Fibroblast of skin of scalp (primary cell): ENCODE results near the gene DHRS4L2. TPM values are rescaled to one million over a fixed set of nuclear protein-coding genes. Genes with fewer than 3 reads are reported as not detected.
"Not testable (repeated sequence)": the region's sequence is repeated elsewhere in the genome, so short reads cannot be mapped to it uniquely, and the experiment has no call there.

Experiments
- DNase-seq: peaks from one replicate; pipeline ENCODE4 v3.0.0-alpha.2; 2013
- polyA plus RNA-seq, 2 experiments: library from polyadenylated mRNA; unstranded; fragments of 120-200 nt; gene quantifications; one replicate each; pipeline ENCODE4 v1.2.1, GENCODE V29; 2013; ENCODE audit not compliant: insufficient read length in 2 of 2

Gene DHRS4L2
- 20.4 TPM for polyA plus RNA-seq (2013, experiment 1 of 2; ENCODE audit: insufficient read length)
- 22.7 TPM for polyA plus RNA-seq (2013, experiment 2 of 2; ENCODE audit: insufficient read length)

GRCh38 chr14:23988607-23989363 lies at the start of gene DHRS4L2:
Gene DHRS4L2, plus strand, starts transcription at chr14:23988929. Its CDS starts 19 bp downstream, at chr14:23988948.
- peak; percentile 50 for DNase-seq

- DNase-seq = no peak
Measured at GRCh38 chr14:23939607-23940326, 49.0 kb upstream of the DHRS4L2 start.

GRCh38 chr14:23941230-23941629 lies 47.5 kb upstream of the DHRS4L2 start:
- DNase-seq = no peak

GRCh38 chr14:23941669-23942068 lies 47.1 kb upstream of the DHRS4L2 start:
- DNase-seq = no peak

- DNase-seq = no peak
Measured at GRCh38 chr14:23942587-23942986, 46.1 kb upstream of the DHRS4L2 start.

GRCh38 chr14:23949069-23949468 lies 39.7 kb upstream of the DHRS4L2 start:
- DNase-seq = not testable (repeated sequence)

GRCh38 chr14:23950411-23951135 lies 38.2 kb upstream of the DHRS4L2 start:
- no peak for DNase-seq

GRCh38 chr14:23951136-23951466 lies 37.6 kb upstream of the DHRS4L2 start:
- DNase-seq = not testable (repeated sequence)

- no peak for DNase-seq
Measured at GRCh38 chr14:23951590-23952201, 37.0 kb upstream of the DHRS4L2 start.

- DNase-seq = not testable (repeated sequence)
Measured at GRCh38 chr14:23953116-23953463, 35.6 kb upstream of the DHRS4L2 start.

GRCh38 chr14:23953464-23954278 lies 35.1 kb upstream of the DHRS4L2 start, which contains the start of gene DHRS4:
Gene DHRS4, plus strand, starts transcription at chr14:23953770. Its CDS starts 19 bp downstream, at chr14:23953789.
- peak; percentile 82 for DNase-seq

GRCh38 chr14:23954279-23954614 lies 34.5 kb upstream of the DHRS4L2 start:
- not testable (repeated sequence) for DNase-seq

- not testable (repeated sequence) for DNase-seq
Measured at GRCh38 chr14:23954965-23955364, 33.8 kb upstream of the DHRS4L2 start.

- DNase-seq = not testable (repeated sequence)
Measured at GRCh38 chr14:23955811-23956210, 32.9 kb upstream of the DHRS4L2 start.

- not testable (repeated sequence) for DNase-seq
Measured at GRCh38 chr14:23957913-23958569, 30.7 kb upstream of the DHRS4L2 start.

GRCh38 chr14:23960899-23961298 lies 27.8 kb upstream of the DHRS4L2 start:
- not testable (repeated sequence) for DNase-seq

GRCh38 chr14:23961704-23962103 lies 27.0 kb upstream of the DHRS4L2 start:
- not testable (repeated sequence) for DNase-seq

- not testable (repeated sequence) for DNase-seq
Measured at GRCh38 chr14:23969130-23969480, 19.6 kb upstream of the DHRS4L2 start.

GRCh38 chr14:23969481-23970282 lies 19.0 kb upstream of the DHRS4L2 start:
- peak; percentile 22 for DNase-seq

- not testable (repeated sequence) for DNase-seq
Measured at GRCh38 chr14:23970283-23970659, 18.5 kb upstream of the DHRS4L2 start.
